Parathyroid adenoma (tissue), 2 donors: Measurements from ENCODE around the gene DNAJA1.

Experiments used
- H2AFZ ChIP-seq: fragments of 300-600 bp; sonication (generic); one replicate; pipeline ENCODE4 v1.7.0; 2017; ENCODE audit warnings: antibody characterized with exemption, mild to moderate bottlenecking
- H3K27ac ChIP-seq: fragments of 300-600 bp; sonication (generic); one replicate; pipeline ENCODE4 v1.7.0; 2017
- H3K27me3 ChIP-seq: fragments of 300-600 bp; sonication (generic); one replicate; pipeline ENCODE4 v1.7.0; 2017; ENCODE audit warnings: low read length; ENCODE audit not compliant: control insufficient read depth, insufficient read depth
- H3K36me3 ChIP-seq: fragments of 300-600 bp; sonication (generic); one replicate; pipeline ENCODE4 v1.7.0; 2017; ENCODE audit warnings: low read length; ENCODE audit not compliant: control insufficient read depth, insufficient read depth
- H3K4me1 ChIP-seq: fragments of 300-600 bp; sonication (generic); one replicate; pipeline ENCODE4 v1.7.0; 2017; ENCODE audit warnings: control low read depth
- H3K4me2 ChIP-seq: fragments of 300-600 bp; sonication (generic); one replicate; pipeline ENCODE4 v1.7.0; 2017; ENCODE audit warnings: low read length
- H3K4me3 ChIP-seq: fragments of 300-600 bp; sonication (generic); one replicate; pipeline ENCODE4 v1.7.0; 2017; ENCODE audit warnings: low read depth, low read length
- H3K79me2 ChIP-seq: fragments of 300-600 bp; sonication (generic); one replicate; pipeline ENCODE4 v1.7.0; 2017; ENCODE audit warnings: control low read depth
- H3K9ac ChIP-seq: fragments of 300-600 bp; sonication (generic); one replicate; pipeline ENCODE4 v1.7.0; 2017; ENCODE audit warnings: mild to moderate bottlenecking
- H3K9me3 ChIP-seq: fragments of 300-600 bp; sonication (generic); one replicate; pipeline ENCODE4 v1.7.0; 2017; ENCODE audit warnings: low read length; ENCODE audit not compliant: control insufficient read depth
- TF ChIP-seq, protein P1 (sequence below): fragments of 300-600 bp; sonication (generic); IDR thresholded peaks from one replicate; pipeline ENCODE4 v1.7.0; 2017; ENCODE audit warnings: antibody characterized with exemption, mild to moderate bottlenecking
- donor health status: primary hyperparathyroidism.

The DNAJA1 gene

DNA sequence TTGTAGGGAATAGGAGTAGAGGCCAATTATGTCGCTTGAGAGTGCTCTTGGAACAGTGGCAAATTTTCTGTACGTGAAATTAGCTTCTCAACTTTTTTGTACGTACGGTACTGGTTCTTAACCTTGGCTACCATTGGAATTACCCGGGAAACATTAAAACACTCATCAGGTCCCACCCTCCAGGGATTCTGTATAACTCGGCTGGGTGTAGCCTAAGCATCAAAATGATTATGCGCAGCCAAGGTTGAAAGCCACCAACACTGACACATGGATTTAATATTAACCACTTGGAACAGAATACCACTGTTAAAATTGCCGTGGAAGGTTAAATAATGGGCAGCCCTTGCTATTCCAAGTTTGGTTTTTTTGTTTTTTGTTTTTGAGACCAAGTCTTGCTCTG lies 17.4 kb downstream of the DNAJA1 start:
- no peak overlapping the region for H2AFZ ChIP-seq
- H3K36me3 ChIP-seq: peaks cover 2% of the 10 kb centered on the region
- H3K79me2 ChIP-seq: no peaks in the 10 kb centered on the region
- H3K9ac ChIP-seq: no peak overlapping the region
- H3K9me3 ChIP-seq: no peaks in the 10 kb centered on the region
- H3K4me1 ChIP-seq: no peaks in the 10 kb centered on the region
- TF ChIP-seq, protein P1, sequence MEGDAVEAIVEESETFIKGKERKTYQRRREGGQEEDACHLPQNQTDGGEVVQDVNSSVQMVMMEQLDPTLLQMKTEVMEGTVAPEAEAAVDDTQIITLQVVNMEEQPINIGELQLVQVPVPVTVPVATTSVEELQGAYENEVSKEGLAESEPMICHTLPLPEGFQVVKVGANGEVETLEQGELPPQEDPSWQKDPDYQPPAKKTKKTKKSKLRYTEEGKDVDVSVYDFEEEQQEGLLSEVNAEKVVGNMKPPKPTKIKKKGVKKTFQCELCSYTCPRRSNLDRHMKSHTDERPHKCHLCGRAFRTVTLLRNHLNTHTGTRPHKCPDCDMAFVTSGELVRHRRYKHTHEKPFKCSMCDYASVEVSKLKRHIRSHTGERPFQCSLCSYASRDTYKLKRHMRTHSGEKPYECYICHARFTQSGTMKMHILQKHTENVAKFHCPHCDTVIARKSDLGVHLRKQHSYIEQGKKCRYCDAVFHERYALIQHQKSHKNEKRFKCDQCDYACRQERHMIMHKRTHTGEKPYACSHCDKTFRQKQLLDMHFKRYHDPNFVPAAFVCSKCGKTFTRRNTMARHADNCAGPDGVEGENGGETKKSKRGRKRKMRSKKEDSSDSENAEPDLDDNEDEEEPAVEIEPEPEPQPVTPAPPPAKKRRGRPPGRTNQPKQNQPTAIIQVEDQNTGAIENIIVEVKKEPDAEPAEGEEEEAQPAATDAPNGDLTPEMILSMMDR: no peak
- H3K27ac ChIP-seq: no peak overlapping the region
- no peak overlapping the region for H3K4me3 ChIP-seq
- no peak overlapping the region for H3K4me2 ChIP-seq
- no peaks in the 10 kb centered on the region for H3K27me3 ChIP-seq

GRCh38 chr9:33043671-33044070 lies 18.6 kb downstream of the DNAJA1 start:
- no peaks in the 10 kb centered on the region for H3K36me3 ChIP-seq
- H3K4me2 ChIP-seq: no peak overlapping the region
- H3K9ac ChIP-seq: no peak overlapping the region
- H3K27me3 ChIP-seq: no peaks in the 10 kb centered on the region
- no peaks in the 10 kb centered on the region for H3K9me3 ChIP-seq
- H3K4me1 ChIP-seq: no peaks in the 10 kb centered on the region
- no peak overlapping the region for H3K27ac ChIP-seq
- H3K4me3 ChIP-seq: no peak overlapping the region
- TF ChIP-seq, protein P1: no peak
- H2AFZ ChIP-seq: peak overlapping the region; percentile 71
- no peaks in the 10 kb centered on the region for H3K79me2 ChIP-seq

DNA sequence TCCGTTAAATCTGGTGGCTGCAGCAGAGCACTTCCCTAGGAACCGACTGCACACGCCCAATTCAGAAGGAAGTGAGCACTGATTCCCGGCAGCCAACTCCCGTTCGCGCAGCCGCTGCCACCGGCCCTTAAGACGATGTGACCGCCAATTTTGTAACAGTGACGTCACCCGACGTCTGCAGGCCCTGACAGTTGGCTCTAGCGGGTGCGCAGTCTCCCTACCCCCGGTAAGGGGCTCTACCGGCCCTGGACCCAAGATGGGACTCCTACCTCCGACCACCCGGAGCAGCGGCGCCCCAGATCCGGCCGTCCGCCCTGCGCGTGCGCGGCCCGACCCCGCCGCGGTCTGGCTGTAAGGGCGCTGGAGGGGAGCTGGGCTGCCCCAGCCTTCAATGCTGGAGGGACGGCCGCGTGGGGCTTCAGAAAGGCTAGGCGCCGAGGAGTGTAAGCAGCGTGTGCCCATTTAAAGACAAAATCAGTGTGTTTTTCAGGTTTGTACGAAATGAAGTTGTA lies 19.1 kb downstream of the DNAJA1 start:
- Histone ChIP-seq H3K36me3 (no peaks in the 10 kb centered on the region), H3K27me3 (no peaks in the 10 kb centered on the region), H3K4me2 (no peak overlapping the region), H3K9me3 (no peaks in the 10 kb centered on the region), H2AFZ (peak overlapping the region; percentile 71), H3K79me2 (no peaks in the 10 kb centered on the region), H3K9ac (no peak overlapping the region), H3K27ac (peak overlapping the region; percentile 81), H3K4me1 (no peaks in the 10 kb centered on the region), H3K4me3 (peak overlapping the region; percentile 15)
- TF ChIP-seq, protein P1: no peak

GRCh38 chr9:33044677-33045282 lies 19.7 kb downstream of the DNAJA1 start:
- no peaks in the 10 kb centered on the region for H3K36me3 ChIP-seq
- TF ChIP-seq, protein P1: peak; percentile 12

DNA sequence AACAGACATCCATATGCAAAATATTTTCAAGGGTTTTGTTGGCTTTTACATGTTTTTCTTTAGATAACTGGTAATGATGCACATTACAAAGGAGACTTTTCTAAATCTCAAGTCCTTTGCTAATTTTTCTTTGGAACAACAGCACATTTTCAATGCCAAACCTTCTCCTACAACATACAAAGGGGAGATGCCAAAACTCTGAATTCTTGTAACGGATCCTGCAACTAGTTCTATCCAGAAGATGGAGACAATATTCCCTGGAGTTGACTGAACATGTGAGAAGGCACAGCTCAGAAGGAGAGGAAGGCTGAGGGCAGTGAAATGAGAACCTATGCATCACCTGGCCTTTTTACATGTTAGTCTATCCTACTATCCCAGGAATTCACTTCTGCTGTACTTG lies 21.0 kb downstream of the DNAJA1 start:
- H3K4me2 ChIP-seq: no peak overlapping the region
- H3K36me3 ChIP-seq: no peaks in the 10 kb centered on the region
- H3K9me3 ChIP-seq: no peaks in the 10 kb centered on the region
- H3K4me3 ChIP-seq: no peak overlapping the region
- H3K4me1 ChIP-seq: no peaks in the 10 kb centered on the region
- no peak overlapping the region for H3K27ac ChIP-seq
- H3K79me2 ChIP-seq: no peaks in the 10 kb centered on the region
- H3K27me3 ChIP-seq: no peaks in the 10 kb centered on the region
- TF ChIP-seq, protein P1: no peak
- no peak overlapping the region for H3K9ac ChIP-seq
- no peak overlapping the region for H2AFZ ChIP-seq

More at GRCh38 chr9:33044677-33045282, 19.7 kb downstream of the DNAJA1 start:
- H3K4me1 ChIP-seq: no peaks in the 10 kb centered on the region
- H3K4me3 ChIP-seq: peak overlapping the region; percentile 15
- no peaks in the 10 kb centered on the region for H3K79me2 ChIP-seq
- no peak overlapping the region for H3K9ac ChIP-seq
- H3K4me2 ChIP-seq: no peak overlapping the region
- H3K27ac ChIP-seq: peak overlapping the region; percentile 81
- no peaks in the 10 kb centered on the region for H3K9me3 ChIP-seq
- peak overlapping the region; percentile 71 for H2AFZ ChIP-seq
- no peaks in the 10 kb centered on the region for H3K27me3 ChIP-seq
